ENCODE results near the gene SMARCA1.

SMARCA1 gene

DNA sequence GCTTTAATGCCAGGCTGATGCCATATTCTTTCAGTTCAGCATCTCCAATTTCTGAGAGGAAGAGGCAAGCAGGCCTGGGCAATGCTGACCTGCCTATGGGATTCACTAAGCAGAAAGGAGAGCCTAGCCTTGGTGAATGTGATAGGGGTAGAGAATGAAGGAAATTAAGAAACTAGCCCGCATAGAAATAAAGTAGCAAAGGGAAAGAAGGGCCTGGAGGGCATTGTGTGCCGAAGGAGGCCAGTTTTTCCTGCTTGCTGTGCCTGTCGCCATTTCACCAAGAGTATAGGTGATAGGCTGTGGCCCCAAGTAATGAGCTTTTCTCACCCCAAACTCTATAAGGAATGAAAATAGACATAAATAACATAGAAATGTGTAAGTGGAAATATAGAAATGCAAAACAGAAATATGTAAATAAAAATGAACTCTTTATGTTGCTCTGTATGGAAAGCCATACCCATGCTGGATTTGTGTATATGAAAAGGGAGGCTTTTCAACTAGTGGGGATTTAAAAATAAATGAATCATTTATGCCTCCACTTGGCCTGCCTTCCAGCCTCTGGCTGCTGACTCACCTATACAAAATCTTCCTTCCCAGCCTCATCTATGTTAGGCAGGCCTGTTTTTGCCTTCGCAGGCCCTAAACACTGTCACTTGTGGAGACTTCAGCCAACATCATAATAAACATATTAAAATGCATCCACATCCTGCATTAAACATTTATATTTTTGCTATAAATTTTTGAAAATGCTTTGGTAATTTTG is 11.7 kb upstream of the SMARCA1 start:
- intact Hi-C loops (cut with DNase I) = no loop called here
- no peak for DNase-seq

DNA sequence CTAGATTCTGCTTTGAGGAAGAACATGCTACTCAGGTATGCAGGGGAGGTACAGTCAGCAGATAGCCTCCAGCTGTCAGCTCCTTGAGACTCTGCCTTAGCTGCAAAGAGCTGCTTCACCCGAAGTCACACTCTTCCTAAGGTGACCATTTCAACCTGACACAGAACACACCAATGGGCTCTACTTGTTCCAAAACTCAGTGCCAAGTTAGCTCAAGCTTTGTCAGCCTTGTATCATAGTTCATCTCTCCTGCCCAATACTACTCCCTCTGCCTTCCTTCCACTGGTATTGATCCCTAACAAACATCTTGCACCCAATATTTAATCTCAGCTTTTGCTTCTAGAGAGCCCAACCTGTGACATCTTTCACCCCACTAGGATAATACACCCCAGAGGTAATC is 7.8 kb upstream of the SMARCA1 start:
- DNase-seq = no peak
- intact Hi-C loops (cut with DNase I) = no loop called here

DNA sequence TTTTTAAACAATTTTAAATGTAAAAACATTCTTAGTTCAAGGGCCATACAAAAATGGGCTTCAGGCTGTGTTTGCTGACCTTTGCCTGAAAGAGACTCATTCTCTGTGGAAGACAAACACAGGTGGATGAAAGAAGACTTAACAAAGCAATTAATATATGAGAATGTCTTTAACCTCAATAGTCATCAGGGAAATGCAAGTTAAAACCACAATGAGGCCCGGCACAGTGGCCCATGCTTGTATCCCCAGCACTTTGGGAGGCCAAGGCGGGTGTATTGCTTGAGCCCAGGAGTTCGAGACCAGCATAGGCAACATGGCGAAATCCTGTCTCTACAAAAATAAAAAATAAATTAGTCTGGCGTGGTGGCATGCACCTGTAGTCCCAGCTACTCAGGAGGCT is 7.1 kb upstream of the SMARCA1 start:
- intact Hi-C loops (cut with DNase I) = no loop called here
- DNase-seq = no peak

DNA sequence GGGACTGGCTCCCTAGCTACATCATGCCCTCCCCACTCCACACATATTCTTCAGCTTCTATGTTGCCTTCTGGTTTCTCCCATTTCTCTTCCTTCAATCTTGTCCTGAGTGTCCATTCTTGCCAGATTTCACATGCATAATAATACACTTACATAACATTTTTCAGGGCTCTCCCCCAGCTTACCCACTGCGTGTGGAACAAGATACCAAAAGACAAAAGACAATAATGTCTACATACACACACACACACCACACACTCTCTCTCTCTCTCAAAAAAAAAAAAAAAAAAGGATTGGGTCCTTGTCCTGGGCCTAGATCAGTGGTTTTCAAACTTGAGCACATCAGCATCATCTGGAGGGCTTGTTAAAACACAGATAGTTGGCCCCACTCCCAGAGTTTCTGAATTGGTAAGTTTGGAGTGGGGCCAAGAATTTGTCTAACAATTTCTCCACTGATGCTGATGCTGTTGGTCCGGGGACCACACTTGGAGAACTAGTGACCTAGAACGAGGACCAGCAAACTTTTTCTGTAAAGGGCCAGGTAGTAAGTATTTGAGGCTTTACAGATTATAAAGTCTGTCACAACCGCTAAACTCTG is 6.5 kb upstream of the SMARCA1 start:
- no peak for DNase-seq
- intact Hi-C loops (cut with DNase I) = no loop called here

DNA sequence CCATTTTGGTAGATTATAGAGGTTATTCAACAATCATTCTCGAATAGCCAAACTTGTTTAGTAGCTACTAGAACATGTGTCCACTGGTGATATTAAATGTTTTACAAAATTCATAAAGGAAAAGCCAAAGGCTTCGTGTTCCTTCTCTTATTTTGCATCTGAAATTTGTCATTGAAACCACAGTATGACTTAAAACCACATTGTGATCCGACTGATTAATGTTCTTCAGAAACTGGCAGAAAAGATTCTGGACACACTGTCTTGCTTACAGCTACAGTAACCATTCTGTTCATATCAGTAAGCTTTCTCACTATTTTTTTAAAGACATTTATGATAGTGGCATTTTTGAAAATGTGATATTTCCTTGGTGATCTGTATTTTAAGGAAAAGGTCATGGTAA is 2.6 kb upstream of the SMARCA1 start:
- intact Hi-C loops (cut with DNase I) = no loop called here
- no peak for DNase-seq

DNA sequence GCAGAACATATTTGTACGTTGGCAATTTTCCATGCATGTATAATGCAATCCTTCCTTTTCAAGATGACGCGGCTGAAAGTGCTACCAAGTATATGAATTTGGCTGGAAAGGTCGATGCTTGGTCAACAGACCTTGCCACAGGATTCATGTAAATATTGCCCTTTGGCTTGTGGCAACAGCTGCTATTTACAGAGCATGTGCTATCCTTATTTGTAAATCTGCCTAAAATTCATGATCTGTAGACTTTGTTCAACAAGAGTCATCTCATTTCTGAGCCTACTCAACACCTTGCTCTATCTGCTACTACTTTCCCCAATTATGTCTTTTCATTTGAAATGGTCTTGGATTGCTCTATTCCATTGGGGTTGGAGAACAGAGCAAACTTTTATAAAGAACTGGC is 1.9 kb upstream of the SMARCA1 start:
- intact Hi-C loops (cut with DNase I) = no loop called here

DNA sequence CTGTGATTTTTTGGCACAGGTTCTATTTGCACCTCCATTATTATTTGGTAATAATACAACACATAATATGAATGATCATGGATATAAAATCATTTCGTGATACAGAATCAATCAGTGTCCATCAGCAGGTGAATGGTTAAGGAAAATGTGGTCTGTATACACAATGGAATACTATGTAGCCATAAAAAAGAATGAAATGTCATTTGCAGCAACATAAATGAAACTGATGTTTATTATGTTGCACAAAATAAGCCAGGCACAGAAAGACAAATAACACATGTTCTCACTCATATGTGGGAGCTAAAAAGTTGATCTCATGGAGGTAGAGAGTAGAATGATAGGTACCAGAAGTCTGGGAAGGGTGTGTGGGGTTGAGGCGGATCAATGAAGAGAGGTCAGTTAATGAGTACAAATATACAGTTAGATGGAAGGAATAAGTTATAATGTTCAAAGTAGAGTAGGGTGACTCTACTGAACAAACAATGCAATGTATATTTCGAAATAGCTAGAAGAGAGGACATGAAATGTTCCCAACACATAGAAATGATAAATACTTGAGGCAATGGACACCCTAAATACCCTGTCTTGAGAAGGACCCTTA is 1.1 kb upstream of the SMARCA1 start:
- intact Hi-C loops (cut with DNase I) = no loop called here
- no peak for DNase-seq

More for the DNA sequence above, 1.9 kb upstream of the SMARCA1 start:
- no peak for DNase-seq

DNA sequence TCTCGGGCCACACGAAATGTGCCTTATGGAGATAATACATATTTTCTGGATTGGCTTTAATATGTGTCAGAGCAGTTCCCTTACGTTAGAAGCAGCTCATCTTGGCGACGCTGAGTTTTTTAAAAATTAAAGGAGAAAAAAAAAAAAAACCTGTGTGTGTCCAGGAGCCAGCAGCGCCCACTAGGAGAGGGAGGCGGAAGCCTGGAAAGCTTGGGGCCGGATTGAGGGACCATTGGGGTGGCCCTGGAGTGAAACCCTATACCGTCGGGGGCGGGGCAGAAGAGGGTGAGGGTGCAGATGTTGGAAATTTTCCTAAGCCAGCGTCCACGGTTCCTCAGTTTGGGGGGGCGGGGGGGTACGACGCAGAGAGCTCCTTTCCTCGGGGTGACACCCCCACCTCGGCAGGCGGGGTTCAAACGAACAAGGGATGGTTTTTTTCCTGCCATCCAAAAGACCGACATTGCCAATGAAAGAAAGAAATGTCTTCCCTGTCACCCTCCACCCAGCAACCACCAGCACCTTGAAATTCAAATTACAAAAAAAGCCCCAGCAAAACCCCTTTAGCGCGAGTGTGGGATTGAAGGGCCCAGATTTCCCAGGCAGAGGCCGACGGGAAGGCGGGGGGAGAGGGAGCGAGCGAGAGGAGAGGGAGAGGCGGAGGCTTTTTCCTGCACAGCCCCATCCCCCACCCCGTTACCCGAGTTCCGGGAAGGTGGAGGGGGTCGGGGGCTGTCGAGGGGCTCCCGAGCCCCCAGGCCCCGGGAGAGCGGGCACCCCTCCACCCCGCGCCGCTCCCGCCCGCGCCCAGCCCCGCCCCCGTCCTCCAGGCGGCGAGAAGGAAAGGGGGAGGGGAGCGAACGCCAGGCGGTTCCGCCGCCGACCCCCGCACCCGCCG is 859 bp downstream of the SMARCA1 start:
- intact Hi-C loops (cut with DNase I) = no loop called here
- DNase-seq = peak in 40 of 42 donors; percentile 20 to 82 (median 65)

DNA sequence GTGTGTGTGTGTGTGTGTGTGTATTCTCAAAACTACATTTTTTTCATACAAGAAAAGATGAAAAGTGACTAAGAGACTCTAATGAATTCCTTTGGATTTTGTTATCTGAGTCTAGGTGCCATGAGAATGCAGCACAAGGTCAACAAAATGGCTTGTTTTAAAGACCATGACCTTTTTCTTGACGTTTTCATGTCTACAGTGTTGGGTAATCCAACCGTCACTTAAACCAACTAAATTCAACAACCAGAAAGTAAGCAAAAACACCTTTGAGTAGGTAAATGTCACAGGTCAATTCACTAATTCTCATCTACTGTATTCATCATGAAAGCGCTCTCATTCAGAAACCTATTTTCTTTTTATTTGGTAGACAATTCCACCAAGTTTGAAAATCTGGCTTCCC is 3.1 kb downstream of the SMARCA1 start:
- intact Hi-C loops (cut with DNase I) = no loop called here
- no peak for DNase-seq

DNA sequence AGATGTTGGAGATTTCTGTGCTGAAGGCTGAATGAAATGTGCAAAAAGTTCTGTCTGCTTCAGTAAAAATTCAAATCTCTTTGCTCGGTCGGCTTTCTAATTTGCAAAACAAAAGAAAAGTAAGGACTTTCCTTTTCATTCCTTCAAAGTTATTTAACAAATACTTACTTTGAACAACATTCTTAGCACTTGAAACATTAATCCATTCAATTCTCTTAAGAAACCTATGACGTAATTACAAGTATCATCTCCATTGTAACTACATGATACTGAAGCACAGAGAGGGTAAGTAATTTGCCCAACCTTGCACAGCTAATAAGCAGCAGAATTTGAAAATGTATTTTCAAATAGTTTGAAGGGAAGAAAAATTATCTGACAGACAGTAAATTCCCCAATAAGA is 6.9 kb downstream of the SMARCA1 start:
- DNase-seq = no peak
- intact Hi-C loops (cut with DNase I) = no loop called here

DNA sequence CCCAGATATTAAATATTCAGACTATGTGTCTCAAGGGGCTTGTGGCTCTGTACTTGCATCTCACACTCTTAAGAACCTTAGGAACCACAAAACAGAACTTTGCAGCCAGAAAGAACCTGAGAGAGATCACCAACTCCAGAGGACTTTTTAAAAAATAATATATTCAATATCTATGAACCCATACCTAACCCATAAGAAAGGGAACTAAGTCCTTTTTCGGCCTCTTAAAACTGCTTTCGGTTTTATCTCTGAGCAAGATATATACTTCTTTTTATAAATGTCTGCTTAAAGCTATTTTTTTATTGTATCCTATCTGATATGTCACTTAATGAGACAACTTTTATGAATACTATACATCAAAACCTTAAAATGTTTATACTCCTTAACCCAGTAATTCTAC is 10.9 kb downstream of the SMARCA1 start:
- no peak for DNase-seq
- intact Hi-C loops (cut with DNase I) = no loop called here

DNA sequence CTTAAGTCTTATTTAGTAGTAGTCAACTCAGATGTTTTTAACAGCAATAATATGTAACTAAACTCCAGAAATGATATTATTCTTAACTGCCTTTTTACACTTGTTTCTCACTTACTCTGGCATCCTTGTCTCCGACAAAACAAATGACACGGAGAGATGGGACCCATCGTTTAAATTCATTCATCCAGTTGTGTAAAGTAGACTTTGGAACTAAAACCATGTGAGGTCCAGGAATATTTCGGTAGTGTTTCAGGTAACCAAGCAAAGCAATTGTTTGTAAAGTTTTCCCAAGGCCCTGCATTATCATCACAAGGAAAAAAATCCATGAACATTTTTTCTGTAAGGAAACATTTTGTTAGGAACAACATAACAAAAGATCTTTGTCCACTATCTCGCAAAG is 11.6 kb downstream of the SMARCA1 start:
- intact Hi-C loops (cut with DNase I) = no loop called here
- no peak for DNase-seq

DNA sequence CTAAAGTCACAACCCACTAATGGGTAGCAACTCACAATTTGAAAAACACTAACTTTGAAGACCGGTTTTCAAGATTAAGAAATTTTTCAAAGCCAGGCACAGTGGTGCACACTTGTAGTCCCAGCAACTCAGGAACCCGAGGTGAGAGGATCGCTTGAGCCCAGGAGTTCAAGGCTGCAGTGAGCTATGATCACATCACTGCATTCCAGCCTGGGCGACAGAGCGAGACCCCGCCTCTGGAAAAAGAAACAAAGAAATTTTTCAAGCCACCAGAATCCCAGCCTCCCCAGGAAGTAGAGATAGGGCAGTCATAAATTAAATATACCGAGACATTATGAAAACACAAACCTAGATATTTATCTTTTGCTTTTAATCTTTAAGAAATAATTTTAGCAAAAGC is 13.0 kb downstream of the SMARCA1 start:
- DNase-seq = no peak

DNA sequence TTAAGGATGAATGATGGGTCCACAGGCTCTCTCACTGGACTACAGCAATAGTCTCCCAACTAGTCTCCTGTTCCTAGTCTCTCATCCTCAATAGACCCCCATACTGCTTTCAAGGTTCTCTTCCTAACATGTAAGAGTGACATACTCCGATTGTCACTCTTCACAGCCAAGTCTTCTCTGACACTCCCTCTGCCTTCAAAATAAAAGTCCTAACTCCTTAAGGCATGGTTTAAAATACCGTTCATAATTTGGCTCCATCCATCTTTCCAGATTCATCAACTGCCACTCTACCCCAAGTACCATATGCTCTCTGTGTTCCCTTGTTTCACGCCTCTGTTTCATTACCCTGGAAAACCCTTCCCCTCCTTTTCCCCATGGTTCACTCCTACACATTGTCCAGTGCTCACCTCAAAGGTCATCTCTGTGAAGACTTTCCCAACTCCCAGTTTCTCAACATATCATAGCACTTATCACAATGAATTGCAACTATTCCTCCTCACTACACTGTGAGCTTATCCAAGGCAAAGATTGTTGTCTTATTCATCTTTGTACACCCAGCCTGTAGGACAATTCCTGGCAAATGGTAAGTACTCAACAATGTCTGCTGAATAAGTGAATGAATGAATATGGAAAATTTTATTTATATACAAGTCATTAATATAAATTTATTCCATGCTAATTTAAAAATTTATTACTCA is 26.0 kb downstream of the SMARCA1 start:
- intact Hi-C loops (cut with DNase I) = no loop called here
- no peak for DNase-seq

More for the DNA sequence above, 13.0 kb downstream of the SMARCA1 start:
- intact Hi-C loops (cut with DNase I) = no loop called here

DNA sequence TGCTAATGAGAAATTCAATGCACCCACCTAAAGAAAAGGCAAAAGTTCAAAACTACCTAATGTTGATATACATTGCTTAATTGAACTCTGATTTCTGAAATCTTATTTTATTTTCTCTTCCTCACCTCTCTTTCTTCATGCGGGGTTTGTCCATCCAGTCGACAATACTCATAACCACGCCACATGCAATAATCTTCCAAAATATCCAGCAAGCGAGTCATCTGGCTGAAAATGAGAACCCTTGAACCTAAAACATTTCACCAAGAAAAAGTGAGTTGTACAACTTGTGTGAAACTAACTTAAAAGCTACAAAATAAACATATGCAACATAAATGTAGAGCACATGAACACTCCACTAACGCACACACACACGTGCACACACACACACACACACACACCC is 26.7 kb downstream of the SMARCA1 start:
- intact Hi-C loops (cut with DNase I) = no loop called here
- DNase-seq = no peak

DNA sequence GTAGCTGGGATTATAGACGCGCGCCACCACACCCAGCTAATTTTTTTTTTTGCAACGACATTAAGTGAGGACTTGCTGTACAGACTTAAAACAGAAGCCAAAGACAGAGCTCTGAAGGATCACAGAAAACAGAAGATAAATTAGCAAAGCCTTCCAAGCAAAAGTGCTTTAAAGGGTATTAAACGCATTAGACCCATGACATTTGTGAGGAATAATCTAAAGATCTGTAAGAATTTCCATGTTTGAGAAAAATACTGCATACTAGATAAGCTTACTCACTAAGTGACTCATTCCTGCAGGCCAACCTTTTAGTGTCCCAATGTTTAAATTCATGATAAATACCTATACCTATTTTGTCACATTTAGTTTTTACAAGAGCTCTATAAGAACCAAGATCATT is 27.4 kb downstream of the SMARCA1 start:
- intact Hi-C loops (cut with DNase I) = no loop called here
- DNase-seq = no peak

DNA sequence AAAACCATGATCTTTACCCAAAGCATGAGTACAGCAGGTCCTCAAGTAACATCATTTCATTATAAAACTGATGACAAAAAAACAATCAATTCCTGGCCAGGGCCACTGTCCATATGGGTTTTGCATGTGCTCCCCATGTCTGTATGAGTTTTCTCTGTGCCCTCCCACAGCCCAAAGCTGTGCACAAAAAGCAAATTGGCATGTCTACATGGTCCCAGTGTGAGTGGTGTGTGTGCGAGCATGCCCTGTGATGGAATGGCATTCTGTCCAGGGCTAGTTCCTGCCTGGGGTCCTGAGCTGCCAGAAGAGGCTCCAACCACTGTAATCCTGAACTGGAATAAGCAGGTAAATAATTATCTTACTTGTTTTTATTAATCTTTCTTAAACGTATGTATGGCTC is 28.4 kb downstream of the SMARCA1 start:
- no peak for DNase-seq
- intact Hi-C loops (cut with DNase I) = no loop called here

DNA sequence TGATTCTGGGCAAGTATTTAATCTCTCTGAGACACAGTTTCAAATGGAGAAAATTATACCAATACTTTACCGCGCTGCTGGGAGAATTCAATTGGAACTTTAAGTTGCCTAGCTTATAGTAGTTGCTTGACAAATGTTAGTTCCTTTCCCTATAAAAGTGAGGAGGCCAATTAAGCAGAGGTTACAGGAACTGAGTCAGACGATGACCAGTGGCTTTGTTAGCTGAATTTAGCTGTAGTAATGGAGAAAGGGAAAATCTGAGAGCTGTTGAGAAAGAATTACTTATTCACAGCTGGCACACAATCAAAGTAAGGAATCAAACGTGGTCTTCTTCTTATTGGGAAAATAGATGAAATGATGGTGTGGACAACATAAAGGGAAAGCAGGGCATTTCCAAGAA is 29.6 kb downstream of the SMARCA1 start:
- intact Hi-C loops (cut with DNase I) = no loop called here
- DNase-seq = no peak

DNA sequence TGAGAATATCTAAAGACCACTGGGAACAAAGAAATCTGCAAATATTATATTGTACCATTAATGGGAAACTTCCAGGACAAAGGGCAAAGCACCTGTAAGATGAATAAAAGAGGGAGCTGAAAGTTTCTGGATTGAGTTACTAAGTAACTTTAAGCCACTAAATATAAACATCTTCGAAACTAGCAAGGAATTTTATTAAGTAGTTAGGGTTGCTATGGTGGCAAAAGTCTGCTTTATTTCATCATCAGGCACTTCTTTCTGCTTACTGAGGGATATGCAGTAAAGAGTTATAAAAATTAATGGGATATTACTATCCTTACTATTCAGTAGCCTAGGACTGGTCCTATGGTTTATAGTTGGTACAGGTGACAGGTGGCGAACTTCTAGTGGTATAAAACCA is 33.0 kb downstream of the SMARCA1 start:
- DNase-seq = no peak
- intact Hi-C loops (cut with DNase I) = no loop called here

All from head of caudate nucleus (tissue), 42 donors.